HL-60 (cell line): Measurements from ENCODE around the gene PCIF1.

ENCODE experiments used
- DNase-seq, 2 experiments: peaks; one replicate each; pipeline ENCODE4 v3.0.0-alpha.2; 2010 to 2020; ENCODE audit warnings: low read depth in 1 of 2, low spot score in 1 of 2
- H3K27ac ChIP-seq: fragments of 250-450 bp; sonication (Bioruptor Pico); replicated peaks from 2 replicates; pipeline ENCODE4 v1.5.1; 2020; ENCODE audit warnings: mild to moderate bottlenecking, moderate library complexity
- H3K27me3 ChIP-seq: fragments of 250-450 bp; sonication (Bioruptor Pico); 2 replicates; pipeline ENCODE4 v1.5.1; 2021; ENCODE audit warnings: mild to moderate bottlenecking, moderate library complexity; ENCODE audit not compliant: insufficient read depth, poor library complexity, severe bottlenecking
- H3K4me3 ChIP-seq: replicated peaks from 2 replicates; pipeline ENCODE4 v1.5.1; 2011; ENCODE audit warnings: mild to moderate bottlenecking, control low read depth, low read length; ENCODE audit not compliant: insufficient read depth
- GABPA ChIP-seq: IDR thresholded peaks from 2 replicates; pipeline ENCODE4 v1.6.1; 2012; ENCODE audit warnings: low read depth
- POLR2AphosphoS5 ChIP-seq: IDR thresholded peaks from 2 replicates; pipeline ENCODE4 v1.6.1; 2012; ENCODE audit warnings: low read depth
- SPI1 ChIP-seq: IDR thresholded peaks from 2 replicates; pipeline ENCODE4 v1.6.1; 2012; ENCODE audit warnings: low read depth, mild to moderate bottlenecking, borderline replicate concordance
- TF ChIP-seq, protein P1 (sequence below): IDR thresholded peaks from one replicate; pipeline ENCODE4 v1.5.1; 2011; ENCODE audit warnings: low read length, control low read depth, inconsistent platforms; ENCODE audit not compliant: insufficient read depth
- TF ChIP-seq, protein P2 (sequence below): IDR thresholded peaks from 2 replicates; pipeline ENCODE4 v1.6.1; 2012; ENCODE audit warnings: low read depth; ENCODE audit not compliant: insufficient replicate concordance

The PCIF1 gene

DNA sequence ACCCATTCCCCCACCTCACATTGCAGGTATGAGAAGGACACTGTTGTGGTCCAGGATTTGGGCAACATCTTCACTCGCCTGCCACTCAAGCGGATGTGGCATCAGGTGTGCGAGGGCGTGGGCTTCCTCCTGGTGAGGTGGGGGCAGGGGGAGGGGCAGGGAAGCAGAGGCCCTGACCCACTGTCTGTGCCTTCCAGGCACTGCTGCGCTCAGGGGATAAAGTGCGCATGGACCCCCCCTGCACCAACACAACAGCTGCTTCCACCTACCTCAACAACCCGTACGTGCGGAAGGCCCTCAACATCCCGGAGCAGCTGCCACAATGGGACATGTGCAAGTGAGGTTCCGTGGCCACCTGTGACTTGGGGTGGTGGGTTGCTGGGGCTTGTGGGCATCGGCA lies 39.7 kb upstream of the PCIF1 start:
- Histone ChIP-seq H3K4me3 (no peak overlapping the region), H3K27me3 (no peaks in the 10 kb centered on the region), H3K27ac (no peak overlapping the region)
- DNase-seq = no peak
- TF ChIP-seq, protein P1, sequence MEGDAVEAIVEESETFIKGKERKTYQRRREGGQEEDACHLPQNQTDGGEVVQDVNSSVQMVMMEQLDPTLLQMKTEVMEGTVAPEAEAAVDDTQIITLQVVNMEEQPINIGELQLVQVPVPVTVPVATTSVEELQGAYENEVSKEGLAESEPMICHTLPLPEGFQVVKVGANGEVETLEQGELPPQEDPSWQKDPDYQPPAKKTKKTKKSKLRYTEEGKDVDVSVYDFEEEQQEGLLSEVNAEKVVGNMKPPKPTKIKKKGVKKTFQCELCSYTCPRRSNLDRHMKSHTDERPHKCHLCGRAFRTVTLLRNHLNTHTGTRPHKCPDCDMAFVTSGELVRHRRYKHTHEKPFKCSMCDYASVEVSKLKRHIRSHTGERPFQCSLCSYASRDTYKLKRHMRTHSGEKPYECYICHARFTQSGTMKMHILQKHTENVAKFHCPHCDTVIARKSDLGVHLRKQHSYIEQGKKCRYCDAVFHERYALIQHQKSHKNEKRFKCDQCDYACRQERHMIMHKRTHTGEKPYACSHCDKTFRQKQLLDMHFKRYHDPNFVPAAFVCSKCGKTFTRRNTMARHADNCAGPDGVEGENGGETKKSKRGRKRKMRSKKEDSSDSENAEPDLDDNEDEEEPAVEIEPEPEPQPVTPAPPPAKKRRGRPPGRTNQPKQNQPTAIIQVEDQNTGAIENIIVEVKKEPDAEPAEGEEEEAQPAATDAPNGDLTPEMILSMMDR = no peak
- TF ChIP-seq SPI1 = no peak
- TF ChIP-seq GABPA = no peak

DNA sequence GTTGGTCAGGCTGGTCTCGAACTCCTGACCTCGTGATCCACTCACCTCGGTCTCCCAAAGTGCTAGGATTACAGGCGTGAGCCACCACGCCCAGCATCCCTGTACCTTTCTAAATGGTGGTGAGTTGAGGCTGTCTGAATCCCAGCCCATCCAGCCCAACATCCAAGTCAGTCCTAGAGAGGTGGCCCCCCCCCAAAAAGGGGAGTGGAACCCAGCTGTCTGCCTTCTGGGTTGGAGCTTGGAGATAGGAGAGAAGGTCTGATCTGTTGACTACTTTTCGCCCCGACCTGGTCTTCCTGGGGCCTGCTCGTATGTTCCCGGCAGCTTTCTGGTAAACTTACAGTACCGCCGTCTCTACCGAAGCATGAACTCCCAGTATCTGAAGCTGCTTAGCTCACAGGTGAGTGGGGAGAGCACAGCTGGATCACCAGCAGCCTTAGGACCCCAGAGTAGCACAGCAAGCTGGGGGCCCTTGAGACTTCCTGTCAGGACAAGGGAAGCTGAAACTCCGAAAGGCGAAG lies 37.8 kb upstream of the PCIF1 start:
- H3K27me3 ChIP-seq = no peaks in the 10 kb centered on the region
- no peak overlapping the region for H3K4me3 ChIP-seq
- DNase-seq = no peak
- TF ChIP-seq SPI1 = no peak
- TF ChIP-seq GABPA = no peak
- TF ChIP-seq, protein P1 = no peak
- TF ChIP-seq POLR2AphosphoS5 = no peak
- TF ChIP-seq, protein P2, sequence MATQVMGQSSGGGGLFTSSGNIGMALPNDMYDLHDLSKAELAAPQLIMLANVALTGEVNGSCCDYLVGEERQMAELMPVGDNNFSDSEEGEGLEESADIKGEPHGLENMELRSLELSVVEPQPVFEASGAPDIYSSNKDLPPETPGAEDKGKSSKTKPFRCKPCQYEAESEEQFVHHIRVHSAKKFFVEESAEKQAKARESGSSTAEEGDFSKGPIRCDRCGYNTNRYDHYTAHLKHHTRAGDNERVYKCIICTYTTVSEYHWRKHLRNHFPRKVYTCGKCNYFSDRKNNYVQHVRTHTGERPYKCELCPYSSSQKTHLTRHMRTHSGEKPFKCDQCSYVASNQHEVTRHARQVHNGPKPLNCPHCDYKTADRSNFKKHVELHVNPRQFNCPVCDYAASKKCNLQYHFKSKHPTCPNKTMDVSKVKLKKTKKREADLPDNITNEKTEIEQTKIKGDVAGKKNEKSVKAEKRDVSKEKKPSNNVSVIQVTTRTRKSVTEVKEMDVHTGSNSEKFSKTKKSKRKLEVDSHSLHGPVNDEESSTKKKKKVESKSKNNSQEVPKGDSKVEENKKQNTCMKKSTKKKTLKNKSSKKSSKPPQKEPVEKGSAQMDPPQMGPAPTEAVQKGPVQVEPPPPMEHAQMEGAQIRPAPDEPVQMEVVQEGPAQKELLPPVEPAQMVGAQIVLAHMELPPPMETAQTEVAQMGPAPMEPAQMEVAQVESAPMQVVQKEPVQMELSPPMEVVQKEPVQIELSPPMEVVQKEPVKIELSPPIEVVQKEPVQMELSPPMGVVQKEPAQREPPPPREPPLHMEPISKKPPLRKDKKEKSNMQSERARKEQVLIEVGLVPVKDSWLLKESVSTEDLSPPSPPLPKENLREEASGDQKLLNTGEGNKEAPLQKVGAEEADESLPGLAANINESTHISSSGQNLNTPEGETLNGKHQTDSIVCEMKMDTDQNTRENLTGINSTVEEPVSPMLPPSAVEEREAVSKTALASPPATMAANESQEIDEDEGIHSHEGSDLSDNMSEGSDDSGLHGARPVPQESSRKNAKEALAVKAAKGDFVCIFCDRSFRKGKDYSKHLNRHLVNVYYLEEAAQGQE = no peak
- no peak overlapping the region for H3K27ac ChIP-seq

DNA sequence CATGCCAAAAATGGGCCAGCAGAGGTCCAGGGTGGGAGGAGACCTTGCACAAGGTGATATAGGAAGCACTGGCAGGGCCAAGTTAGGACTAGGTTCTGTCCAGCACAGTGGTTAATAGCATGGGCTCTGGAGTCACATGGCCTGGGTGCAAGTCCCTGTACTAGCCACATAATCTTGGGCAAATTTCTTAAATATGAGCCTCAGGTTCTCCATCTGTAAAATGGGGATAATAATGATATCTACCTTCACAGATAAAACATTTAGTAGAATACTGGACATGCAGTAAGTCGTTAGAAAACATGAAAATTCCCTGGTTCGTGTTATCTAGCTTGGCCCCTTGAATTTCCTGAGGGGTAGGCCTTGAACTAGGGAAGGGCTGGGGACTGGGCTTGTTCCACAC lies 37.2 kb upstream of the PCIF1 start:
- Histone ChIP-seq H3K4me3 (no peak overlapping the region), H3K27me3 (no peaks in the 10 kb centered on the region), H3K27ac (no peak overlapping the region)
- DNase-seq = no peak
- TF ChIP-seq, protein P2 = no peak
- TF ChIP-seq, protein P1 = no peak
- TF ChIP-seq GABPA = no peak
- TF ChIP-seq POLR2AphosphoS5 = no peak
- TF ChIP-seq SPI1 = no peak

DNA sequence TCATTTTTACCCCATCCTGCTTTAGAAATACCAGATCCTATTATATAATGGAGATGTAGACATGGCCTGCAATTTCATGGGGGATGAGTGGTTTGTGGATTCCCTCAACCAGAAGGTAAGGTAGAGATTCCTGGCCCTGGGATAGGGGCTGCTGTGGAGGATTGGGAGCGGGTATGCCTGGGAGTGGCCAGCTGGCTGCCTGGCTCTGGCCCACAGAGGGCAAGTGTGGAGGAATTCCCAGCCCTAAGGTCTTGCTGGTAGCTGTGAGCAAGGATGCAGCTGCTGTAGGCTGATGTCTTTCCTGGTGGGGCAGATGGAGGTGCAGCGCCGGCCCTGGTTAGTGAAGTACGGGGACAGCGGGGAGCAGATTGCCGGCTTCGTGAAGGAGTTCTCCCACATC lies 36.8 kb upstream of the PCIF1 start:
- H3K27me3 ChIP-seq = no peaks in the 10 kb centered on the region
- H3K27ac ChIP-seq = no peak overlapping the region
- TF ChIP-seq, protein P2 = no peak
- TF ChIP-seq, protein P1 = no peak
- TF ChIP-seq POLR2AphosphoS5 (no peak), SPI1 (no peak), GABPA (no peak)
- DNase-seq = no peak
- H3K4me3 ChIP-seq = no peak overlapping the region
